Epithelial cell of proximal tubule (primary cell): Measurements from ENCODE around the gene DIAPH3. TPM values are rescaled to one million over a fixed set of nuclear protein-coding genes. Genes with fewer than 3 reads are reported as not detected.

Experiments used
- DNase-seq: peaks from one replicate; pipeline ENCODE4 v3.0.0-alpha.2; 2011; ENCODE audit warnings: low read depth
- H3K4me3 ChIP-seq: 2 replicates; pipeline ENCODE4 v1.5.1; 2011; ENCODE audit warnings: low read depth, mild to moderate bottlenecking, low read length
- CTCF ChIP-seq: conservative IDR thresholded peaks from 2 replicates; pipeline ENCODE4 v1.5.1; 2012; ENCODE audit warnings: low read depth, mild to moderate bottlenecking, low read length
- total RNA-seq: library from RNA; depleted of rRNA; stranded (reverse); fragments of >200 nt; gene quantifications from 2 replicates; pipeline ENCODE4 v1.2.3, GENCODE V29; 2015

The DIAPH3 gene
- total RNA-seq, 1 donor from 2014 or later: 48.0 TPM

- no peak for TF ChIP-seq CTCF
- H3K4me3 ChIP-seq: no peak overlapping the region
- no peak for DNase-seq
Observed at GRCh38 chr13:59631271-59631670, 532.5 kb downstream of the DIAPH3 start.

- DNase-seq: no peak
- no peak for TF ChIP-seq CTCF
Observed at GRCh38 chr13:59625111-59625510, 538.6 kb downstream of the DIAPH3 start.

GRCh38 chr13:59623206-59623915 lies 540.4 kb downstream of the DIAPH3 start:
- TF ChIP-seq CTCF: no peak
- H3K4me3 ChIP-seq: no peak overlapping the region
- no peak for DNase-seq

More at GRCh38 chr13:59625111-59625510, 538.6 kb downstream of the DIAPH3 start:
- no peak overlapping the region for H3K4me3 ChIP-seq

- no peak for TF ChIP-seq CTCF
- H3K4me3 ChIP-seq: no peak overlapping the region
- no peak for DNase-seq
Observed at GRCh38 chr13:59621773-59622172, 542.0 kb downstream of the DIAPH3 start.

Other genes with a start within 250 kb of the DIAPH3 start
- 8.2 and 8.8 TPM in 2 replicates for gene TDRD3, start 233.3 kb upstream of the DIAPH3 start, total RNA-seq